Endothelial cell of umbilical vein (primary cell): ENCODE results near the gene GALNT10.

Source experiments
- POLR2AphosphoS5 ChIP-seq: IDR thresholded peaks from 2 replicates; pipeline ENCODE4 v1.6.1; 2012; ENCODE audit warnings: low read depth, mild to moderate bottlenecking, control low read depth, low read length, moderate library complexity; ENCODE audit not compliant: insufficient read depth
- TF ChIP-seq, protein P1 (sequence below), 2 donors: IDR thresholded peaks; 1 replicate in 1 of 2; 2 replicates in 1 of 2; pipeline ENCODE4 v1.5.1; 2011; ENCODE audit warnings: low read length in 2 of 2, mild to moderate bottlenecking in 2 of 2, moderate library complexity in 2 of 2, control low read depth in 1 of 2, inconsistent platforms in 1 of 2, low read depth in 1 of 2; ENCODE audit not compliant: insufficient read depth in 1 of 2; ENCODE audit errors: extremely low read depth in 1 of 2

GRCh38 chr5:154470137-154470536, 279.6 kb downstream of the GALNT10 start:
- TF ChIP-seq, protein P1, sequence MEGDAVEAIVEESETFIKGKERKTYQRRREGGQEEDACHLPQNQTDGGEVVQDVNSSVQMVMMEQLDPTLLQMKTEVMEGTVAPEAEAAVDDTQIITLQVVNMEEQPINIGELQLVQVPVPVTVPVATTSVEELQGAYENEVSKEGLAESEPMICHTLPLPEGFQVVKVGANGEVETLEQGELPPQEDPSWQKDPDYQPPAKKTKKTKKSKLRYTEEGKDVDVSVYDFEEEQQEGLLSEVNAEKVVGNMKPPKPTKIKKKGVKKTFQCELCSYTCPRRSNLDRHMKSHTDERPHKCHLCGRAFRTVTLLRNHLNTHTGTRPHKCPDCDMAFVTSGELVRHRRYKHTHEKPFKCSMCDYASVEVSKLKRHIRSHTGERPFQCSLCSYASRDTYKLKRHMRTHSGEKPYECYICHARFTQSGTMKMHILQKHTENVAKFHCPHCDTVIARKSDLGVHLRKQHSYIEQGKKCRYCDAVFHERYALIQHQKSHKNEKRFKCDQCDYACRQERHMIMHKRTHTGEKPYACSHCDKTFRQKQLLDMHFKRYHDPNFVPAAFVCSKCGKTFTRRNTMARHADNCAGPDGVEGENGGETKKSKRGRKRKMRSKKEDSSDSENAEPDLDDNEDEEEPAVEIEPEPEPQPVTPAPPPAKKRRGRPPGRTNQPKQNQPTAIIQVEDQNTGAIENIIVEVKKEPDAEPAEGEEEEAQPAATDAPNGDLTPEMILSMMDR (IDR thresholded peaks at IDR 0.05; ENCODE audit: extremely low read depth in 1 of 2, insufficient read depth in 1 of 2, low read depth in 1 of 2, low read length in 2 of 2) = no peak
- TF ChIP-seq POLR2AphosphoS5 = no peak
